NK-92 (cell line): ENCODE data around the gene MRTO4.

Experiments used
- DNase-seq: peaks from one replicate; lab custom pipeline; 2025; ENCODE audit not compliant: unreplicated experiment; lab: John Stamatoyannopoulos, UW

The MRTO4 gene

DNA sequence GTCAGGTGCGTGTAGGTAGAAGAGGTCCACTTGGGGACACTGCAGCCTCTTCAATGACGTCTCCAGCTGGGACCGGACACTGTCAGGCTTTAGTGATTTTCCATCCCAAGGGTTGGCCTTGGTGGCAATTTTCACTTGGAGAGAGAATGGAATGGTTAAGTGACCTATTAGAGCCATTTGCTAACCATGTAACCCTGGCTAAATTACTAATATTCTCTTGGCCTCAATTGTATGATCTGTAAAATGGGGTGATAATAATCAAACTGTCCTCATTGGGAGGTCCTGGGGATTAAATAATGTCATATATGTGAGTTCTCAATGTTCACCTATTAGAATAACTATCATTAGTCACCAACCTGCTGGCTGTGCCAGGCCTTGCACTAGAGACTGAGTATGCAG, 56.9 kb downstream of the MRTO4 start:
- no peak for DNase-seq

DNA sequence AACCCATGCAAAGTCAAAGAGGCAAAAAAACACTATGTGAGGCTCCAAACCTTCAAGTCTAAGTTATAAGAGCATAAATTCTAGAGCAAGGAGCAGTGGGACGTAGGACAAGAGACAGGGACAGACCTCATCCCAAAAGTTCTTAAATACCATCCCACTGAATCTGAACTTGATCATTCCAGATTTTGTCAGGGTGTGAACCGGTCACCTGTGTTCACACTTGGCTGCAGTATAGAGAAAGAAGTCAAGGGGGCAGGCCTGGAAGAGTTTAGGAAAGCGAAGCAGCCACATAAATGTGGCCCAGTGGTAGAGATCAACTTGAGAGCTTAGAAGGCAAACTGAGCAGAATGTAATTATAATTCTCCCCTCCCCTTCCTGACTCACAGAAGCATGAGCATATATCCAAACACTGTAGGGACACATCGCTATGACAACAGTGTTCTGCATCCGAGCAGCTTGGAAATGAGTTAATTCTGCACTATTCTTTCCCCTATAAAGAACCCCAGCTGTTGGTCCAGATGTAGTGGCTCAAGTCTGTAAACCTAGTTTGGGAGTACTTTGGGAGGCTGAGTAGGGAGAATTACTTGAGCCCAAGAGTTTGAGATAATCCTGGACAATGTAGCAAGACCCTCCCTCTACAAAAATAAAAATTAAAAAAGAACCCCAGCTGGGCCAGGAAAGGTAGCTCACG, 57.7 kb downstream of the MRTO4 start:
- DNase-seq, result no peak
